ENCODE data around the gene CRLF1. TPM values are rescaled to one million over a fixed set of nuclear protein-coding genes. Genes with fewer than 3 reads are reported as not detected.
A peak's percentile ranks its signal among the peaks of the same experiment; 100 is the strongest.

Gene CRLF1
- total RNA-seq, 4 donors from 2014 or later, result 21.2 to 65.5 (median 47.9) TPM

DNA sequence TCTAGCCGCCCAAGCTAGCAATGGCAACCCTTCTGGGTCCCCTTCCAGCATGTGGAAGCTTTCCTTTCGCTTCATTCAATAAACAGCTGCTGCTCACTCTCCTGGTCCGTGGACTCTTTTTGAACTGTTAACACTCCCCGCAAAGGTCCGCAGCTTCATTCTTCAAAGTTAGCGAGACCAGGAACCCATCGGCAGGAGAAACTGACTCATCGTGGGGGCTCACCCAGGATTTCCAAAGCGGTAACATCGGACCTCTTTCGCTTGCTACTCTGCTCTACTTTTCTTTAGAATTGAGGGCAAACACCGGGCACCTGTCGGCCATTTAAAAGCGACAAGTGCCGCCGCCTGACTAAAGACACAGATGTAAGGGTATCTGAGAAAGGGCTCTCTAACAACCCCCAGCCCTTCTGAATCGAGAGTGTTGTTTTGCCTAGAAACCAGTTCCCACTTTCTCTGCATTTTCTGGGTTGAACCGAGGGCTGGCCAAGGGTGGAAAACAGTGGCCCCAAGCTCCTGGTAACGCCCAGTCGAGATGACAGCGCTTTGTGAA, 29.2 kb downstream of the CRLF1 start:
- TF ChIP-seq POLR2AphosphoS5 (IDR thresholded peaks at IDR 0.05) (no peak), EP300 (IDR thresholded peaks at IDR 0.05) (no peak), POLR2A (IDR thresholded peaks at IDR 0.05) (no peak)
- Histone ChIP-seq H3K9me3 (no peaks in the 10 kb centered on the region), H3K36me3 (peaks cover 45% of the 10 kb centered on the region), H3K27me3 (no peaks in the 10 kb centered on the region), H3K4me3 (no peak overlapping the region), H3K27ac (no peak overlapping the region), H3K4me1 (peaks cover 11% of the 10 kb centered on the region)
- 89% methylated on average over 20 of the region's 21 CpGs for WGBS
- no peak for DNase-seq (ENCODE audit: low spot score in 2 of 2)

DNA sequence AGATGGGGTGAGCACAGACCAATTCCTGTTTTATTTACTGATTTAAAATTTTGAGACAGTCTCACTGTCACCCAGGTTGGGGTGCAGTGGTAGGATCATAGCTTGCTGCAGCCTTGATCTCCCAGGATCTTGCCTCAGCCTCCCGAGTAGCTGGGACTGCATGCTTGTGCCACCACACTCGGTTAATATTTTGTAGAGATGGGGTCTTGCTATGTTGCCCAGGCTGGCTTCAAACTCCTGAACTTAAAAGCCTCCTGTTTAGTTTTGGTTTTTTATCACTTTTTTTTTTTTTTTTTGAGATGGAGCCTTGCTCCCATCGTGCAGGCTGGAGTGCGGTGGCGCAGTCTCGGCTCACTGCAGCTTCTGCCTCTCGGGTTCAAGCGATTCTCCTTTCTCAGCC, 30.2 kb downstream of the CRLF1 start:
- no peak overlapping the region for H3K27ac ChIP-seq
- TF ChIP-seq EP300 (IDR thresholded peaks at IDR 0.05) (no peak), POLR2A (IDR thresholded peaks at IDR 0.05) (no peak), POLR2AphosphoS5 (IDR thresholded peaks at IDR 0.05) (no peak)
- TF ChIP-seq, protein P1, sequence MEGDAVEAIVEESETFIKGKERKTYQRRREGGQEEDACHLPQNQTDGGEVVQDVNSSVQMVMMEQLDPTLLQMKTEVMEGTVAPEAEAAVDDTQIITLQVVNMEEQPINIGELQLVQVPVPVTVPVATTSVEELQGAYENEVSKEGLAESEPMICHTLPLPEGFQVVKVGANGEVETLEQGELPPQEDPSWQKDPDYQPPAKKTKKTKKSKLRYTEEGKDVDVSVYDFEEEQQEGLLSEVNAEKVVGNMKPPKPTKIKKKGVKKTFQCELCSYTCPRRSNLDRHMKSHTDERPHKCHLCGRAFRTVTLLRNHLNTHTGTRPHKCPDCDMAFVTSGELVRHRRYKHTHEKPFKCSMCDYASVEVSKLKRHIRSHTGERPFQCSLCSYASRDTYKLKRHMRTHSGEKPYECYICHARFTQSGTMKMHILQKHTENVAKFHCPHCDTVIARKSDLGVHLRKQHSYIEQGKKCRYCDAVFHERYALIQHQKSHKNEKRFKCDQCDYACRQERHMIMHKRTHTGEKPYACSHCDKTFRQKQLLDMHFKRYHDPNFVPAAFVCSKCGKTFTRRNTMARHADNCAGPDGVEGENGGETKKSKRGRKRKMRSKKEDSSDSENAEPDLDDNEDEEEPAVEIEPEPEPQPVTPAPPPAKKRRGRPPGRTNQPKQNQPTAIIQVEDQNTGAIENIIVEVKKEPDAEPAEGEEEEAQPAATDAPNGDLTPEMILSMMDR (IDR thresholded peaks at IDR 0.05), result no peak
- no peaks in the 10 kb centered on the region for H3K9me3 ChIP-seq
- WGBS, result 95% methylated on average over 7 of the region's 8 CpGs
- no peak for DNase-seq (ENCODE audit: low spot score in 2 of 2)
- no peak overlapping the region for H3K4me3 ChIP-seq
- H3K36me3 ChIP-seq, result peaks cover 45% of the 10 kb centered on the region
- H3K27me3 ChIP-seq, result no peaks in the 10 kb centered on the region
- H3K4me1 ChIP-seq, result peaks cover 14% of the 10 kb centered on the region

DNA sequence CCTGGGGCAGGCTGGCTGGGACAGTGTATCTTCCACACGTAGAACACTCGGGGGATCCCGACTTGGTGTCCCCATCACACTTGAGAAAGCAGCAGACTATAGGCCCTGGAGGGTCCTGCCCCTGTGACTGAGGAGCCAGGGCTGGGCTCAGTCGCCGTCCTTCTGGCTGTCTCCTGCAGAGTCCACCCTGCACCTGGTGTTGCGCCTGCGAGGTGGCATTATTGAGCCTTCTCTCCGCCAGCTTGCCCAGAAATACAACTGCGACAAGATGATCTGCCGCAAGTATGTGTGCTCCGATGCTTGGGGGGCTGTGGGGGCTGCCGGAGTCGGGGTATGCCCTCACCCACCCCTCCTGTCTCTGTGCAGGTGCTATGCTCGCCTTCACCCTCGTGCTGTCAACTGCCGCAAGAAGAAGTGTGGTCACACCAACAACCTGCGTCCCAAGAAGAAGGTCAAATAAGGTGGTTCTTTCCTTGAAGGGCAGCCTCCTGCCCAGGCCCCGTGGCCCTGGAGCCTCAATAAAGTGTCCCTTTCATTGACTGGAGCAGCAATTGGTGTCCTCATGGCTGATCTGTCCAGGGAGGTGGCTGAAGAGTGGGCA, 31.8 kb downstream of the CRLF1 start:
- Histone ChIP-seq H3K4me1 (peaks cover 19% of the 10 kb centered on the region), H3K36me3 (peaks cover 46% of the 10 kb centered on the region), H3K27ac (no peak overlapping the region), H3K27me3 (no peaks in the 10 kb centered on the region), H3K4me3 (no peak overlapping the region), H3K9me3 (no peaks in the 10 kb centered on the region)
- no peak for TF ChIP-seq POLR2AphosphoS5 (IDR thresholded peaks at IDR 0.05)
- TF ChIP-seq EP300 (IDR thresholded peaks at IDR 0.05), result no peak
- TF ChIP-seq, protein P1 (IDR thresholded peaks at IDR 0.05), result no peak
- TF ChIP-seq POLR2A (IDR thresholded peaks at IDR 0.05), result no peak
- no peak for DNase-seq (ENCODE audit: low spot score in 2 of 2)
- 93% methylated on average over 15 of the region's 18 CpGs for WGBS

DNA sequence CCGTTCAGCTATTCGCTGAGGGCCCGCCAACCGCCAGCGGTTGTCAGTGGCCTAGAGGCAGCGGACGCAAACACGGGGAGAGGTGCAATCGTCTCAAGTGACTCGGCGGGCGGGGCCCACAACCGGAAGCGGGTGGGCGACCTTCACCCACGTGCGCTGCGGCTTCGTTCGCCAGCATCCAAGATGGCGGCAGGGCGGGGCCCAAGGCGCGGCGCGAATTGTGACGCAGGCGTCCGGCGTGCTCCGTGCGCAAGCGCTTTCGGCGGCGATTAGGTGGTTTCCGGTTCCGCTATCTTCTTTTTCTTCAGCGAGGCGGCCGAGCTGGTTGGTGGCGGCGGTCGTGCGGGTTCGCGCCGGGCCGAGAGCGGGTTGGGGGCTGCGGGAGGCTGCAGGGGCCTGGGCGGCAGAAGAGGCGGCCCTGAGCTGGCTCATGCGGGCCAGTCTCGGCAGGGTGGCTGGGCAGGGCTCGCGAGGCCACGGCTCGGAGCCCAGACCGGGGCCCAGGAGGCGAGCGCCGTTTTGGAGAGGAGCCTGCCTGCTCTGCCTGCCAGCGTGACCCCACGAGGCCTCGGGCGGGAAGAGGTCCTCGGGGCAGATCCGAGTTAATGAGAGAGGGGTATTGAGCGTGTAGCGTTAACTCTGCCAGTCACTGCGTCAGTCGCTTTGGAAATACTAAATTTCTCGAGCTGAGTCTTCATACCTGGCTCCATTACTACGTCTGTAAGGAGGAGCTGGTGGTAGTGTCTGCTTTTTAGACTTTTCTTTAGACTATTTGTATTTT, 34.8 kb downstream of the CRLF1 start, which contains the start of gene UBA52:
TSS of gene UBA52 (plus strand) at position 294 of the 781 bp plus-strand sequence. CDS start 1,444 bp downstream, outside the sequence.
- H3K36me3 ChIP-seq, result peaks cover 67% of the 10 kb centered on the region
- peak; percentile 70 to 99 (median 97) for TF ChIP-seq POLR2AphosphoS5 (IDR thresholded peaks at IDR 0.05)
- TF ChIP-seq EP300 (IDR thresholded peaks at IDR 0.05), result no peak
- TF ChIP-seq, protein P1 (IDR thresholded peaks at IDR 0.05), result no peak
- TF ChIP-seq POLR2A (IDR thresholded peaks at IDR 0.05), result peak; percentile 42 to 86
- DNase-seq (ENCODE audit: low spot score in 2 of 2), result peak; percentile 98 to 99
- WGBS, result under 1% methylated on average over 36 of the region's 75 CpGs
- peak within 1 kb of the TSS; percentile 84 for H3K4me3 ChIP-seq
- peak within 1 kb of the TSS; percentile 89 for H3K27ac ChIP-seq
- H3K9me3 ChIP-seq, result no peaks in the 10 kb centered on the region
- H3K4me1 ChIP-seq, result peaks cover 19% of the 10 kb centered on the region
- H3K27me3 ChIP-seq, result no peaks in the 10 kb centered on the region

DNA sequence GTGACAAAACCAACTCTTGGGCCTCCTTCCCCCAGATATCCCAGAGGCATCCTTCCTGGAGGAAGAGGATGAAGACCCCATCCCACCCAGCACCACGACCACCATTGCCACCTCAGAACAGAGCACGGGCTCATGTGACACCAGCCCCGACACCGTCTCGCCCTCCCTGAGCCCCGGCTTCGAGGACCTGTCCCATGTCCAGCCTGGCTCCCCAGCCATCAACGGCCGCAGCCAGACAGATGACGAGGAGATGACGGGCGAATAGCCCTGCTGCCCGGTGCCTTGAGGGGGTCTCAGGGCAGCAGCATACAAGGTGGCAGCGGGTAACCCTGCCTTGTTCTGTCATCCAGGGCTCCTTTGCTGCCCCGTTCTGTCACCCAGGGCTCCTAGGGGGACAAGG, 38.2 kb downstream of the CRLF1 start:
- DNase-seq (ENCODE audit: low spot score in 2 of 2), result no peak
- Histone ChIP-seq H3K27me3 (no peaks in the 10 kb centered on the region), H3K9me3 (no peaks in the 10 kb centered on the region), H3K4me1 (peaks cover 17% of the 10 kb centered on the region), H3K4me3 (no peak overlapping the region), H3K36me3 (peaks cover 67% of the 10 kb centered on the region), H3K27ac (no peak overlapping the region)
- WGBS, result 94% methylated on average over 12 of the region's 15 CpGs
- TF ChIP-seq, protein P1 (IDR thresholded peaks at IDR 0.05), result no peak
- no peak for TF ChIP-seq POLR2AphosphoS5 (IDR thresholded peaks at IDR 0.05)
- TF ChIP-seq EP300 (IDR thresholded peaks at IDR 0.05), result no peak
- TF ChIP-seq POLR2A (IDR thresholded peaks at IDR 0.05), result no peak
